A549 (cell line): Measurements from ENCODE around the gene P2RX4.

Experiments
- CHD2 ChIP-seq: fragments of 150-350 bp; IDR thresholded peaks from 2 replicates; pipeline ENCODE4 v1.6.1; 2014; ENCODE audit warnings: low read length; ENCODE audit not compliant: partially characterized antibody
- CTCF ChIP-seq: fragments of >200 bp; sonication (Bioruptor Twin); formaldehyde crosslinking; IDR thresholded peaks from 3 replicates; pipeline ENCODE4 v1.5.1; 2016
- ESRRA ChIP-seq: fragments of 150-350 bp; IDR thresholded peaks from 2 replicates; pipeline ENCODE4 v1.6.1; 2014; ENCODE audit warnings: mild to moderate bottlenecking, low read length, borderline replicate concordance
- POLR2A ChIP-seq: IDR thresholded peaks from 2 replicates; pipeline ENCODE4 v1.6.1; 2012; ENCODE audit warnings: mild to moderate bottlenecking, low read length
- REST ChIP-seq: fragments of 200-600 bp; sonication (generic); IDR thresholded peaks from 2 replicates; pipeline ENCODE4 v1.6.1; 2016; ENCODE audit warnings: antibody characterized with exemption, mild to moderate bottlenecking, moderate library complexity

DNA sequence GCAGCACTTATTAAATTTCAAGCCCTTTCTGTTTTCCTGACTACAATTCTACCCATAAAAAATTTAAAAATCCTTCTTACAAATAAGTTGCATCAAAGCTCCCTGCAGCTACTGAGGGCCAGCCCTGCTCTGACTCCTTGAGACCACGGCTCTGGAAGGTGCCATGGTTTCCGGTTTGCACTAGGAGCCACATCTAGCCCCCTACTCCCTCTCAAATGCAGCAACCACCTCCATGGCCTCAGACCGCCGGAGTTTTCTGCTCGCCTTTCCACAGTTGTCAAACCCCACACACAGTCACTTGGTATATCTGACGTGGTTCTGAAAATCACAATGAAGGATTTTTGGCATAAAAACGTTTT is 30.1 kb downstream of the P2RX4 start:
- TF ChIP-seq POLR2A (no peak), CHD2 (no peak), REST (no peak), CTCF (no peak), ESRRA (no peak)
